HG02943 (cell line): Measurements from ENCODE around the gene SUN2.

Experiments used
- ATAC-seq: cut with Tn5 transposase; IDR thresholded peaks from one replicate; pipeline ENCODE4 v1.9.1; 2021; ENCODE audit warnings: mild to moderate bottlenecking, low read depth, moderate library complexity; ENCODE audit not compliant: unreplicated experiment

The SUN2 gene

DNA sequence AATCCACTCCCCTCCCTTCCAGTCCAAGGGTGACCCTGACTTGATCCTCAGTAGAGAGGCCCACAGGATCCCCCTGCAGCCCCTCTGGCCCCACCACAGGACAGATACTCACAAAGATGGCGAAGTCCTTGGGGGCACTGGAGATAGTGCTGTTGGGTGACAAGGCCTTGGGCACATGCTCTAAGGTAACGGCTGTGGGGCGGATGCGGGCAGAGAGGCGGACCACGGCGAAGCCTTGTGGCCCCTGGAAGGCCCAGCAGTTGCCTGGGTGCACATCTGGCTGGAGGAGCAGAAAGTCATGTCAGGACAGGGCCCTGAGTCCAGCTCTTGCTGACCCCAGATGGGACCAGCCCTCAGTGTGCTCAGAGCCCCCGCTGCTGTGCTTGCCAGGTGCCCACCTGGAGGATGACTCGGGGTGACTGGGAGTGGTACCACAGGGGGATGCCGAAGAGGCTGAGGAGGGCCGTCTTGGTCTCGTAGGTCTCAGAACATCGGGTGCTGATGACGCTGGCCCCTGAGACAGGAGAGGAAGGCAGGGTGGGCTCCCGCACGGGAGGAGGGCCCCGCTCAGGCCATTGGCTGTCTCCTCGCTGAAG, 17.2 kb downstream of the SUN2 start:
- ATAC-seq = no peak

DNA sequence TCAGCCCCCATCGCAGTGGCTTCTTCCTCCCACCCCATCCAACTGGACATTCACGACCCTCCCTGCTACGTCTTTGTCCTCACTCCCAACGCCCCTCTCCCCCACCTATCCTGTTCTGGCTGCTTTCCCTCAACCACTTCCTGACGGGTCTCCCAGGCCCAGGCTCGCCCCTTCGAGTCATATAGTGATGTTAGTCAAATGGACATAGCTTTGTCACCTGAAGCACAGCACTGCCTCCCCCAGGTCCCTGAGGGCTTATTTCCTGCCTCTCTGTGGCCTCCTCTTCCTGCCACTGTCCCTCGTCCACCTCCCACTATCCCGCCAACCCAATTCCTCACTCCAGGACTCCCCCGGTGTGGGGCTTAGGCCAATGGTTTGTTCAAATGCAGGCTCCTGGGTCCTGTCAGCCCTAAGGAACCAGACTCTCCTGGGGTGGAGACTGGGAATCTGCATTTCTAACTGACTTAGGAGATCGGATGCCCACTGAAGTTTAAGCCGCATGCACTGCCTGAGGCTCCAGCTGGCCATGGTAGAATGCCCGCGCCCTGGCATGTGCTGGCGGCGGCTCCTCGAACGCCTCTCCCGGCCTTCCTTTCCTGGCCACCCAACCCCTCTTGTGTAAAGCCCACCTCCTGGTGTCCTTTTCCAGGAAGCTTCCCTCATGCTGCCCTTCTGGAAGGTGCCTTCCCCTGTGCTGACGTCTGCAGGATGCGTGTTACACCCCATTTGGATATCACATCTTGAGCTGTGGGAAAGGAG, 18.3 kb downstream of the SUN2 start:
- ATAC-seq = no peak

DNA sequence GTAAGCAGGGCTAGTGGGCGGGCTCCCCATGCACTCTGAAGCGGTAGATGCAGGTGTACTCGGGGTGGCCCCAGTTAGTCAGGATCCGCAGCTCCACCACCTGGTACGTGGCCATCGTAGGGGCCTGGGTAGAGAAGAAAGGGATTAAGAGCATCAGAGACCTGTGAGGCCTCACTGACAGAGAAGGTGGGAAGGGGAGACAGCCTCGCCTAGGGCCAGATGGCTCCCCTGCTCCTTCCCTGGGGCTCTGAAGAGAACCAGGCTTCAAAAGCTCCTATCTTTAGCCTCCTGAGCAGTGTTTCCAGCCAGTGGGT, 19.6 kb downstream of the SUN2 start:
- no peak for ATAC-seq

DNA sequence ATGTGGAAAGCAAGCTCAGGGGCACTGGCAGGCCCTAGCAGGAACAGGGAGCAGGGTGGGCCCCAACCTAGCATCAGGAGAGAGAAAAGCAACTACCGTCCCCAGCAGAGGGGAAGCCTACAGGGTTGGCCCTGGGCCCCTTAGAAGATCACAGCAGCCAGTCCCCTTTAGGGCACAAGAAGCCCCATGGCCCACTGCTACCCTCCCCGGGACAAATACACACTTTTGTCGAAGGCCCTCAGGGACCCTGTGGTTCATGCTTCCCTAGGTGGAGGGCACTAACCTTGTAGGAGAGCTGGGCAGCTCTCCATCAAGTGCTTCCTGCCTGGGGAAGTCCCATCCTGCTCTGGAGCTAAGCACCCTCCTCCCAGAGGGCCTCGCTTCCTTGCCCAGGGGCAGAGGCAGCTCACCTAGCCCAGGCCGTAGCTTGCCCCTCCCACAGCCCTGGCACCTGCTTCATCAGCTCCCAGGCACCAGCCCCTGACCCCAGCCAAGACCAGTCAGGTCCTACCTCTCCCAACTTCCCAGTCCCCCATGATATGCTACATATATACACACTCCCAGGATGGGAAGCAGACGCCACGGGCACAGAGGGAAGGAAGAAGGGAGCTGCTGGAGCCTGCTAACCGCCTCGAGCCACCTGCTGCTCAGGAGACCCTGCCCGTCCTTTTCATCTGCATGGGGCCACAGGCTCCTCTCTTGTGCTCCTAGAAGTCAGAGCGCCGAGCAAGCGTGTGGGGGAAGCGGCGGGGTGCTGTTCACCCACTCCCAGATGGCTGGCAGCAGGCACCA, 20.1 kb downstream of the SUN2 start:
- no peak for ATAC-seq

DNA sequence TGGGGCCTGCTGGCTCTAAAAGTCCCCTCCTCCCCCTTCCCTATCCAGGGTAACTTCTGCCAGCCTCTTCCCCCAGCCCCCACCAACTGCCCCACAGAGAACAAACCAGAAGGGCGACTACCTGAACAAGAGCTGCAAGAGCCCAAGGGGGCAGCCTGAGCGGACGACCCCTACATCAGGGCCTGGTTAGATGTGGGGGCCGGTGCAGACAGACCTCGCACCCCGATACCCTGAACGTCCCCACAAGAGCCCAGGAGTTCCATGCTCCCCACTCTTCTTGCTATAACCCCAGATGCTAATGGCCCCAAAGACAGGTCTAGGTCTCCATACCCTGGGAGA, 20.7 kb downstream of the SUN2 start:
- no peak for ATAC-seq

DNA sequence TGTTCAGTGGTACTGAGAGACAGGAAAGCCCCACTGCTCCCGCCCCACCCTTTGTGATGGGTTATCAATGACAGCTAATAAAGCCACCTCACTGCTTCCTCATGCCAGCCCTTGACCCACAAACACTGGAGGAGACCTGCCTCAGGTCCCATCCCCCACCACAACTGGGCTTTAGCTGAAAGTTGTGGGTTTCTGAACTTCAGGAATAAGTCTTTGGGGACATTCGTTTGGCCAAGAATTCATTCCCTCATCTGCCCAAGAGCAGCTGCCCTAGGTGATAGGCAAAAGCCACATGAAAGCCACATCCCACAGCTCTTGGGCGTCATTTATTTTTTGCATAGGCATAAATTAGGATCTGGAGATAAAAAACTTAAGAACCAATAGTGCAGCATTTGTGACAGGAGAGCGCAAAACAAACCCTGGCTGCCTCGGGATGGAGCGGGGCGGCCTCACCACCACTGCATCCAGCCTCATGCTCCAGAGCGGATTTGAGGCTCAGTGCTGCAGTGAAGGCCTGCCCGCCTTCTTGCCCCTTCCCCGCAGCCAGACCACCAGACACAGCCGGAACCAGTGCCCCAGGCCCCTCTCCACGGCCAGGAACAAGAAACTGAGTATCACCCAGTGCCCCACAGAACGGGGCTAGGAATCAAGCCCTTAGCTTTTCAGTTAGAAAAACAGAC, 21.2 kb downstream of the SUN2 start:
- ATAC-seq = no peak

DNA sequence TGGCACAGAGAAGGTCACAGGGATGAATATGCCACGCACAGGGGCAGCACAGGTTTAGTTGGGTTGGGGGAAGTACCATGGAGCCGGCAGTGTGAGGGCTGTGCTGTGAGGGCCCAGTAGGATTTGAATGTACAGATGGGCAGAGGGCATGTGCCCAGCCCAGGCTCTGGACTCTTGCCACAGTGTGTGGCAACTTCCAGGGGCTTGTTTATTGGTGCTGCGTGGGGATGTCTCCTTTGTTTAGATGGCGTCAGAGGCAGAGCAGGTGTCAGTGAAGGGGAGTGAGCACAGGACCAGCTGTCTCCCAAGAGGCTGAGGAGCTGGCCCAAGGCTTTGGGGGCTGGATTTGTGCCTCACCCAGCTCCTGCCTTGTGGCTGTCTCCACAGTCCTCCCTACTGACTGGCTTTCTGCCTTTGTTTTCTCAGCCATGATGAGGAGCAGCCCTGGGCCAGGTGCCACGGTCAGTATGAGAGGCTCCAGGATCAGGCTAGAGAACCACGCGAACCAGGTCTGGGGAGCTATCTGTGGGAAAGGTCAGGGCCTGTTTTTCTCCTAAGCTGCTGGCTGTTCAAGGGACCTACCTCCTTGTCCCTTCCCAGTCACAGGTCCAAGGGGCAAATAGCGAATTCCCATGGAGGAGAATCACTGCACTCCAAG, 21.9 kb downstream of the SUN2 start:
- no peak for ATAC-seq

DNA sequence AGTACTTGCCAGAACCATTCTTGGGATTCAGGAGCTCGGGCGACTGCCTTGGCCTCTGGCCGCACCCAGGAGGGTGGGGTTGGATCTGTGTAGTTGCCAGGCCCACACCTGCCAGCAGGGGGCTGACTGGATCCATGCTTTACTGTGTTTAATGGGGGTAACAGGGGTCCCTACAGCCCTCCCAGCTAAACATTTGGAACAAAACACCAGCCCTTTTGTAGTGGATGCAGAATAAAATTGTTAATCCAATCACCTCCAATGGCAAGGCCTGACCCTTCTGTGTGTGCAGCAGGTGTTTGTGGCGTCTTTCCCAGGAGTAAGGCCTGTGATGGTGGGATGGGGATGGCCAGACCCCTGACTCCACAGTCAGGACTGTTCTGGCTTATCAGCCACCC, 22.5 kb downstream of the SUN2 start:
- ATAC-seq = no peak

DNA sequence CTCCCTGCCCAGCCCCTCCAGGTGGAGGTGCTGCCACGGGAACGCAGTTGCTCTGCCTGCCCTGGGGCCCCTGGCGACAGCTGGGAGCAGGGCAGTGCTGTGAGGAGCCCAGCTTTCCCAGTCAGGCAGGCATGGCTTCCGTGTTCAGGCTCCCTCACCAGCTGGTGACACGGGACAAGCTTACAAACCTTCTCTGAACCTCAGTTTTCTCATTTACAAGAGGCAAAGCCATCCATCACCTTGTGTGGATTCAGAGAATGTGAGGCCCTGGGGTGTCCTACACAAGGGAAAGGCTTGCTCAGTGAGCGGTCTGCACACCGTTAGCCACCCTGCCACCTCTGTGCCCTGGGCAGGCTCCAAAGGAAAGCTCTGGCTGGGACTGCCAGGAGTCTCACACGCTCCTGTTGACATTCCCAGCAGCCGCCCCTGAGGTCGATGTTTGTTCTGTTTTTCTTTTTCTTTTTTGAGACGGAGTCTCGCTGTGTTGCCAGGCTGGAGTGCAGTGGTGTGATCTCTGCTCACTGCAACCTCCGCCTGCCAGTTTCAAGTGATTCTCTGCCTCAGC, 23.5 kb downstream of the SUN2 start:
- no peak for ATAC-seq

DNA sequence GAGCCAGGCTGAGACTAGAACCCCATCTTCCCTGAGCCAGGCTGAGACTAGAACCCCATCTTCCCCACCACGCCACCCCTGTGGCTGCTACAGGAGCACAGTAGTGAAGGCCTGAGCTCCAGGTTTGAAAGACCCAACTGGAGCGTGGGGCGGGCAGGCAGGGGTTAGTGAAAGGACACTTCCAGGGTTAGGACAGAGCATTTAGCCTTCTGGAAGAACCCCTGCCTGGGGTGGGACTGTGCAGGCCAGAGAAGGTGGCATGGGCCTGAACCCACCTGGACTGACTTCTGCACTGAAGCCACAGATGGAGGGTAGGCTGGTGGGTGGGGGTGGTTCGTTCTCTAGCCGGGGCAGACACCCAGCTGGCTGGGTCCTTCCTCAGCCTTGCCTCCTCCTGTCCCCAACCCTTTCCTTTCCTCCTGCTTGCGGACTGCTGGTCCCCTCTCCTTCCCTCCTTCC, 24.1 kb downstream of the SUN2 start:
- no peak for ATAC-seq

DNA sequence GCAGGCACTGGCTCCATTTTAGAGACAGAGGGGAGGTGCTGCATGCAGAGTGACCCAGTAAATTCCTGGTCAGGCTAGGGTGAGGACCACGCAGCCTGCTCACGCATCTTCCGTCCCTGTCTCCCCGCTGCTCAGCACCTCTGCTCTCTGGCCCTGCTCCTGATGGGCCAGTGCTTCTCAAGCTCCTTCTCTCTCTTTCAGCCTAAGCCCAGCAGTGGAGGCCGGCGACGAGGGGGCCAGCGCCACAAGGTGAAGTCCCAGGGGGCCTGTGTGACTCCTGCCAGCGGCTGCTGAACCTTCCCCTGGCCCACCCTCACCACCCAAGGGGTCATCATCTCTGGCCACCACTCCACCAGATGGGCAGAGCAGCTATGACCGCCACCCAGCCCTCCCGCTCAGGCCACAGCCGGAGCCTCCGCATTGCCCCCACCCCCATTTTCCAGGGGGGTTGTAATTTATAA, 25.4 kb downstream of the SUN2 start:
- ATAC-seq = no peak

DNA sequence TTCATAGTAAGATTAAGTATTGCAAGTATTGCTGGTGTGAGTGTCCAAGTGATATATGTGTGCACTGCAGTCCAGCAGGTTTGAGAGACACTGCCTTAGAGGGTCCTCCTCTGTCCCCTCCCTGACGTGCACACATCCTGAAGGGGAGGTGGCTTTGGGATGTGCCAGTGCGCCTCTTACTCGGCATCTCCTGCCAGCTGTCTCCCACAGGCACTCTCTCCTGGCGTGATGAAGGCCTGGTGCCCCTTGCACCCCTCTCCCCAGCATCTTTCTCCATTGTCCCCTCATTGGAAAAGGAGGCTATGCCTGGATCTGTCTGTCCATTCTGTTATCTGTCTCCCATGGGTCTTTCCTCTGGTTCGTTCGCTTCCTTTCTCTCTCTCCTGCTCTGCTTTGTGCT, 25.9 kb downstream of the SUN2 start:
- ATAC-seq = no peak

DNA sequence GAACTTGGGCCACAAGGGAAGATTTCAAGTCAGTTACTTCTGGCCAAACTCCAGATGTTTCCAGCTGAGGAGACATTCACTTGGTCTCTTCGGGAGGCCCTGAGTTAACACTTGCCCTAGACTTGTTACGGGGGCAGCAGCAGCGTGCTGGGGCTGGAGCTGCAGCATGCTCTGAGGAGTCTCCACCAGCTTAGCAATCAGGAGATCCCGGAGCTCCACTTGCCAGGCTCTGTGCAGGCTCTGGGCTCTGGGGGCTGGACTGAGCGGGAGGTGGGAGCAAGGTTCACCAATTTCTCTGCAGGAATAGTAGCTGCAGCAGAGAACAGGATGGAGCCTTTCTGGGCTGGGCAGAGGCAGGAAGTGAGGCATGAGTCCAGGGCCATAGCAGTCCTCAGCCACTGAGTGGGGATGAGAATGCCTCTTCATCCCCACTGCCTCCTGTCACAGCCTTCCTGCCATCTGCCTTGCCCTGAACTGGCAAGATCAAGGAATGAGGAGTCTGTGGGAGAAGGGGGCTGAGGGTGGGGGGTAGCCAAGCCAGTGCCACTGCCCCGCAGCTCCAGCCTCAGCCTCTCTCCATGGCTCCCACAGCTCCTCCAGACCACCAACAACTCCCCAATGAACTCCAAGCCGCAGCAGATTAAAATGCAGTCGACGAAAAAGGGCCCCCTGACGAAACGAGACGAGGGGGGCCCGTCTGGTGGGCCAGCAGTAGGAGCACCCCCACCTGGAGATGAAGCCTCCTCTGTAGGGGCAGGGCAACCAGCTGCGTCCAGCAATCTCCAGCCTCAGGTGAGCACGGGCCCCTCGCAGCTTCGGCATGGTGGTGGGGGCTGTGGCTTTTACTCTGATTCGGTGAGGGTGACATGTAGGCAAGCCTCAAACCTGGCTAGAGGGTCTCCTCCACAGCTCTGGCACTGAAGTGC, 26.7 kb downstream of the SUN2 start:
- no peak for ATAC-seq

DNA sequence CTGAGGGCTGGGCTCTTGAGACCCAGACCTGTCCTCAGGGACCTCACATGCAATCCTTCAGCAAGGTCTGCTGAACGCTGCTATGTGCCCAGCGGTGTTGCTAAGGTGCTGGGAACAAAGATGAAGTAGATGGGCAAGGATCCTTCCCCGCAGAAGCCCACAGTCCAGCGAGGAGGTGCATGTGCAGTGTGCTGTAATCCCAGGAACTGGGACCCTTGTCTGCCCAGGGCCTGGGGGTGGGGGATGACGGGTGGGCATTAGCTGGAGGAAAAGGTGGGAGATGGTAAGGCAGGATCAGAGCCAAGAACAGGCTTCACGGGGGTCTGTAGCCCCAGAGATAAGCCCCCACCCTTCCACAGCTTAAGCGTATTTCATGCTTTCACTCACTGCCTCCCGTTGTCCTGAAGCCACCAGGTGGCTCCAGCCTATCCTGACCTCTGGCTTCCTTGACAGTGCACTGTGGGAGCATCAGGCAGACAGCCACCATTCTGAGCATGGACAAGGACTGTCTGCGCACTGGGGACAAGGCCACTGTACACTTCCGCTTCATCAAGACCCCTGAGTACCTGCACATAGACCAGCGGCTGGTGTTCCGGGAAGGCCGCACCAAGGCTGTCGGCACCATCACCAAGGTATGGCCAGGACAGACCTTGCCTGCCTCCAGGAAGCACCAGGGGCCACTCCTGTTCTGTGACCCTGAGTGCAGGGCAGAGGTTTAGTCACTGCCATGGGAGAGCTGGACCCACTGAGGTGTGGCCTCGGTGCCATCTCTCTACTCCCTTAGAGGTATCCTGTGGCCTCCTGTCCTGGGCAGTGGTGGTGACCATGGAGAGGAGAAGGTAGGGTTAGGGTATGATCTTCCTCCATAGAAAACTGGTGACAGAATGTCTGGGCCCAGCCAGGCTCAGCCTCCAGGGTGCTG, 28.0 kb downstream of the SUN2 start:
- ATAC-seq = no peak

DNA sequence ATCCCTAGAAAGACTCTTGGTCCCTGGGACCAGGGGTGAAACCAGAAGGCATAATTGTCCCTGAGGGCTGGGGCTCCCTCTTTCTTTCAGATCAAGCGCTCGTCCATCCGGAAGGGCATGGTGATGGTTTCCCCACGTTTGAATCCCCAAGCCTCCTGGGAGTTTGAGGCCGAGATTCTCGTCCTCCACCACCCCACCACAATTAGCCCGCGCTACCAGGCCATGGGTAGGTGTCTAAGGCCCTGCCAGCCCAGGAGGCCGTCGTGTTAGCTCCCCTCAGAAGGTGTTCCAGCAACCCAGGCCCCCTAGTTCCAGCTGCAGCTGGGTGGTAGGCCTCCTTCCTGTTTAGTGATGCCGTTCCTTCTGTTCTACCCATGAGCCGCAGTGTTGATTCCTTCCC, 28.7 kb downstream of the SUN2 start:
- no peak for ATAC-seq

DNA sequence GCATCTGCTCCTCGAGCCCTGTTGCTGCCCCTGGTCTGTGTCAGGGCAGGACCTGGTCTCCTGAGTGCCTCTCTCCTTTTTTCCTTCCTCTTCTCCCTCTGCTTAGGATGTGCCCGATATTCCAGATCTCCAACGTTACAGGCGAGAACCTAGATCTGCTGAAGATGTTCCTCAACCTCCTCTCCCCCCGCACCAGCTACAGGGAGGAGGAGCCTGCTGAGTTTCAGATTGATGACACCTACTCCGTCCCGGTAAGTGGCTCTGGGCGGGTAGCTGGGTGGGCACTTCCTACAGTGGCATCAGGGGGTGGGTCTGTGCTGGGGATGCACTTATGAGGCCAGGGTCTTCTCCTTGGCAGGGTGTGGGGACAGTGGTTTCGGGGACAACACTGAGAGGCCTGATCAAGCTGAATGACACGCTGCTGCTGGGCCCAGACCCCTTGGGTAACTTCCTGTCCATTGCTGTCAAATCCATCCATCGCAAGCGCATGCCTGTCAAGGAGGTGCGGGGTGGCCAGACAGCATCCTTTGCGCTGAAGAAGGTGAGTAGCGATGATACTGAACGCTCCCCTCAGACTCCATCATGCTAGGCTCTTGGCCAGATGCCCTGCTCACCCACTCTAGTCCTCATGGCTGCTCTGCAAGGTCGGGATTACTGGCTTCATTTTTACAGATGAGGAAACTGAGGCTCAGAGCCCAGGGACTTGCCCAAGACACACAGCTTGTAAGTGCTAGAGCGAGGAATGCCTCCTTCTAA, 29.7 kb downstream of the SUN2 start:
- no peak for ATAC-seq

DNA sequence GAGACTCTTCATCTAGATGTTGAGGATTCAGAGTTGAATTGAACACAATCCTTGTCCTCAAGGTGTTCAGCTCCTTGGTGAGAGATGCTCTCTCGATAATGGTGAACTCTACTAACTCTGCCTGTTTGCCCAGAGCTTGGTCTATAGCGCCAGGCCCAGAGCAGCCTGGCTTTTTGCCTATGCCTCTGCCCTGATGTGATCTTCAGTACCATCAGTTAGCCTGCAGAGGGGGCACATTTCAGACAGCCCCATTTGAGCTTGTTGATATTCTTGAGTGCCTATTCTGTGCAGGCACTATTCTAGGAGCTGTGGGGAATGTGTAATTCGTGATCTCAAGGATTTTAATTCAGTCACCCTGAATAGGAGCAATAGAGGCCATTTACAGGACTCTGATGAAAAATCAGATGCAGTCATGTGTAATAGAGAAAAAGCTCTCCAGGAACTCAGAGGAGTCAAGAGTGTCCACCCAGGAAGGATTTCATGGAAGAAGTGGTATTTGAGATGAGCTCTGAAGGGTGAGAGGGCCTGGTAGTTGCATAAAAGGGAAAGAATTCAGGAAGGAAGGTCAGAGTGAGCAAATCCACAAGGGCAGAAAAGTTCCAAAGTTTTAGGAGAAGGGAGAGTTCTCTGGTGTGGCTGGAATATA, 30.7 kb downstream of the SUN2 start:
- ATAC-seq = no peak
